ENCODE measurements around the gene TRMT112. TPM values are rescaled to one million over a fixed set of nuclear protein-coding genes. Genes with fewer than 3 reads are reported as not detected.

TRMT112 gene
- total and polyA plus RNA-seq, 2 of the 8 experiments (the other 6 are each of a cell fraction or from before 2014, with no cell fraction given), result 300 to 650 TPM

DNA sequence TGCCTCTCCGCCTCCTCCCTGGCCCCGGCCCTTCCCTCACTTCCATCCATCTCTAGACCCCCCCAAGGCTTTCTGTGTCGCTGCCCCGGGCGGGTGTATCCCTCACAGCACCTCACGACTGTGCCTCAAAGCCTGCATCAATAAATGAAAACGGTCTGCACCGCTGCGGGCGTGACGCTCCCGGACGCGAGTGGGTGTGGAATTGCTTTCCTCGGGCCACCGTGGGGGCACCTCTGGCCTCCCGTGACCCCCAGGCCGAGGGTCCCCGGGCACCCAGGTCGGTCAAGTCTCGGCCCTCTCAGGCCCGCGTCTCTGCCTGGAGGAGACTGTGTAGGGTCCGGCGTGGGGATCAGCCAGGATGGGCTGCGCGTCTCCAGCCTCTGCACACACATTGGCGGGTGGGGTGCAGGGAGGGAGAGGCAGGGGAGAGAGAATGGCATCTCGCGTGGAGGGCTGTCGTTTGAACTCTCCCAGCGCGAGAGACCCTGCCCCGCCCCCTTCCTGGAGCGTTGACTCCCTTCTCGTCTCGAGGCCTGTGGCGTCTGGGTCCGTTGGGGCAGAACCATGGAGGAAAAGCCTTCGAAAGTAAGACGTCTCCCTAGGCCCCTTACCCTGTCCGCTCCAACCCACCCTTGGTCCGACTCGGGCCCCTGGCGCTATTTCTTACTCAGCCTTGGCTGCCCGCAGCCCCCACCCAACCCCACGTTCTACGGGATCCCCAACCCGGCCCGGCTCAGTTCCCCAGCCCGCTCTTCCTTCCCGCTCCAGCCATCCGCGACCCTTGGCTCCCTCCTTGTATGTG is 17.3 kb downstream of the TRMT112 start, which contains the start of gene CATSPERZ:
Gene CATSPERZ, plus strand, starts transcription at position 512 of the 802 bp plus-strand sequence. Its CDS starts 53 bp downstream, at position 565.
- Histone ChIP-seq H3K4me3 (ENCODE audit: extremely low read depth in 1 of 4, insufficient read depth in 2 of 4, low read depth in 3 of 4, low read length in 4 of 4) (peak within 1 kb of the TSS; percentile 7 to 49 (median 16); a peak in 7 of 8 replicates), H2BK20ac (ENCODE audit: low read length) (peak within 1 kb of the TSS; percentile 28; the same call in 1 of the 2 replicates), H2AK5ac (ENCODE audit: low read depth, low read length) (no peak within 1 kb of the TSS), H2BK15ac (ENCODE audit: low read length) (peak within 1 kb of the TSS; percentile 95; the same call in 1 of the 2 replicates), H4K5ac (ENCODE audit: insufficient read length, low read depth, low read length) (no peak within 1 kb of the TSS), H3K79me2 (ENCODE audit: control insufficient read depth in 1 of 2, insufficient read depth in 2 of 2, low read length in 2 of 2) (no peaks in the 10 kb centered on the region), H3K4me2 (ENCODE audit: insufficient read depth in 1 of 2, low read depth in 2 of 2, low read length in 2 of 2) (peak within 1 kb of the TSS; percentile 59 to 66), H3K14ac (ENCODE audit: insufficient read length) (no peak within 1 kb of the TSS), H3K4ac (replicated peaks; ENCODE audit: insufficient read length, low read depth, low read length) (no peak within 1 kb of the TSS), H3K27me3 (replicated peaks in 1 of 4; ENCODE audit: control insufficient read depth in 3 of 4, extremely low read depth in 1 of 4, insufficient read depth in 3 of 4, low read length in 3 of 4) (peaks cover 52 to 74% (median 62%) of the 10 kb centered on the region in 4 experiments), H4K8ac (ENCODE audit: extremely low read depth, insufficient read depth, low read length) (peak within 1 kb of the TSS; percentile 86), H3K9me3 (ENCODE audit: insufficient read depth in 2 of 2, low read depth in 1 of 2, low read length in 1 of 2) (no peaks in the 10 kb centered on the region; a peak in 1 of 4 replicates), H3K79me1 (ENCODE audit: low read depth, low read length) (no peaks in the 10 kb centered on the region), H4K91ac (replicated peaks; ENCODE audit: insufficient read length, low read length) (peak within 1 kb of the TSS; percentile 94), H2BK12ac (ENCODE audit: low read depth, low read length) (peak within 1 kb of the TSS; percentile 20; the same call in 1 of the 2 replicates), H3K56ac (replicated peaks; ENCODE audit: insufficient read length, low read depth, low read length) (no peak within 1 kb of the TSS), H3K23me2 (ENCODE audit: low read depth, low read length) (peaks cover 10% of the 10 kb centered on the region; the same call in 1 of the 2 replicates), H3K18ac (ENCODE audit: extremely low read depth, low read length) (peak within 1 kb of the TSS; percentile 64; the same call in 1 of the 2 replicates), H2BK120ac (replicated peaks; ENCODE audit: low read depth, low read length) (peak within 1 kb of the TSS; percentile 59), H3K27ac (ENCODE audit: low read depth, low read length) (no peak within 1 kb of the TSS), H4K20me1 (replicated peaks in 1 of 2; ENCODE audit: control insufficient read depth in 1 of 2, insufficient read depth in 2 of 2, low read length in 2 of 2) (peaks cover 0 to 13% of the 10 kb centered on the region in 2 experiments), H3K4me1 (replicated peaks in 1 of 4; ENCODE audit: control insufficient read depth in 3 of 4, insufficient read depth in 4 of 4, low read length in 3 of 4) (peaks cover 3 to 27% (median 18%) of the 10 kb centered on the region in 4 experiments; a peak in 6 of 7 replicates), H3K23ac (ENCODE audit: insufficient read length) (no peak within 1 kb of the TSS), H2AFZ (ENCODE audit: low read length) (no peak within 1 kb of the TSS), H3K36me3 (ENCODE audit: control insufficient read depth in 2 of 4, insufficient read depth in 4 of 4, low read length in 3 of 4) (no peaks in the 10 kb centered on the region; a peak in 1 of 8 replicates), H2BK5ac (ENCODE audit: low read depth, low read length) (no peak within 1 kb of the TSS), H3K9ac (replicated peaks in 1 of 4; ENCODE audit: extremely low read depth in 1 of 4, low read depth in 3 of 4, low read length in 3 of 4) (no peak within 1 kb of the TSS)
- ChIA-PET CTCF (ENCODE audit: partially characterized antibody) (interaction anchor here (0.5 to 20.8 kb wide), 19 partner anchors 12 to 1965 kb away, joined by 3 to 614 read pairs (median 4); partner anchors contain the start of genes BAD, CCDC88B, FERMT3 and GPR137), POLR2A (ENCODE audit: partially characterized antibody) (interaction anchor here (0.7 to 5.6 kb wide), 8 partner anchors 12 to 89 kb away, joined by 3 to 57 read pairs (median 4); partner anchors contain the start of genes GPR137, NUDT22 and TRPT1)
- DNase-seq (ENCODE audit: low read depth in 1 of 2, low spot score in 2 of 2) (peak in 1 of 2 experiments; percentile 83), FAIRE-seq (no peak)
- 17% methylated on average over 29 of the region's 54 CpGs; no CpG with 5 or more reads in 1 of the 2 experiments for WGBS, 2 experiments (ENCODE audit: extremely low coverage in 1 of 2, insufficient coverage in 1 of 2, insufficient read length in 1 of 2, insufficient replicate concordance in 2 of 2, low coverage in 1 of 2, low lambda C conversion rate in 2 of 2, missing lambda C conversion rate in 1 of 2)
- TF ChIP-seq KDM1A (IDR thresholded peaks at IDR 0.05; ENCODE audit: borderline replicate concordance, low read length) (no peak), CREB1 (IDR thresholded peaks at IDR 0.05) (no peak), TBP (IDR thresholded peaks at IDR 0.05; ENCODE audit: low read depth, low read length) (no peak), NRF1 (IDR thresholded peaks at IDR 0.05; ENCODE audit: low read depth, low read length) (no peak), SUZ12 (IDR thresholded peaks at IDR 0.05; ENCODE audit: low read length) (peak; percentile 81; the same call in 1 of the 2 replicates), BACH1 (IDR thresholded peaks at IDR 0.05; ENCODE audit: low read length) (no peak), SP2 (IDR thresholded peaks at IDR 0.05; ENCODE audit: low read length) (no peak), TCF12 (IDR thresholded peaks at IDR 0.05; ENCODE audit: low read depth, low read length) (no peak)
- TF ChIP-seq, protein P1, sequence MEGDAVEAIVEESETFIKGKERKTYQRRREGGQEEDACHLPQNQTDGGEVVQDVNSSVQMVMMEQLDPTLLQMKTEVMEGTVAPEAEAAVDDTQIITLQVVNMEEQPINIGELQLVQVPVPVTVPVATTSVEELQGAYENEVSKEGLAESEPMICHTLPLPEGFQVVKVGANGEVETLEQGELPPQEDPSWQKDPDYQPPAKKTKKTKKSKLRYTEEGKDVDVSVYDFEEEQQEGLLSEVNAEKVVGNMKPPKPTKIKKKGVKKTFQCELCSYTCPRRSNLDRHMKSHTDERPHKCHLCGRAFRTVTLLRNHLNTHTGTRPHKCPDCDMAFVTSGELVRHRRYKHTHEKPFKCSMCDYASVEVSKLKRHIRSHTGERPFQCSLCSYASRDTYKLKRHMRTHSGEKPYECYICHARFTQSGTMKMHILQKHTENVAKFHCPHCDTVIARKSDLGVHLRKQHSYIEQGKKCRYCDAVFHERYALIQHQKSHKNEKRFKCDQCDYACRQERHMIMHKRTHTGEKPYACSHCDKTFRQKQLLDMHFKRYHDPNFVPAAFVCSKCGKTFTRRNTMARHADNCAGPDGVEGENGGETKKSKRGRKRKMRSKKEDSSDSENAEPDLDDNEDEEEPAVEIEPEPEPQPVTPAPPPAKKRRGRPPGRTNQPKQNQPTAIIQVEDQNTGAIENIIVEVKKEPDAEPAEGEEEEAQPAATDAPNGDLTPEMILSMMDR (IDR thresholded peaks at IDR 0.05; ENCODE audit: control extremely low read depth in 1 of 3, insufficient read depth in 1 of 3, low read depth in 1 of 3, low read length in 3 of 3), result no peak
